22Rv1 (cell line): ENCODE measurements around the gene TBC1D22A.

Source experiments
- ZFX ChIP-seq: fragments of 450-650 bp; IDR thresholded peaks from 2 replicates; pipeline ENCODE4 v1.6.1; 2017; ENCODE audit warnings: antibody characterized with exemption, borderline replicate concordance
- TF ChIP-seq, protein P1 (sequence below): fragments of 450-650 bp; IDR thresholded peaks from 2 replicates; pipeline ENCODE4 v1.5.1; 2017; ENCODE audit warnings: mild to moderate bottlenecking

DNA sequence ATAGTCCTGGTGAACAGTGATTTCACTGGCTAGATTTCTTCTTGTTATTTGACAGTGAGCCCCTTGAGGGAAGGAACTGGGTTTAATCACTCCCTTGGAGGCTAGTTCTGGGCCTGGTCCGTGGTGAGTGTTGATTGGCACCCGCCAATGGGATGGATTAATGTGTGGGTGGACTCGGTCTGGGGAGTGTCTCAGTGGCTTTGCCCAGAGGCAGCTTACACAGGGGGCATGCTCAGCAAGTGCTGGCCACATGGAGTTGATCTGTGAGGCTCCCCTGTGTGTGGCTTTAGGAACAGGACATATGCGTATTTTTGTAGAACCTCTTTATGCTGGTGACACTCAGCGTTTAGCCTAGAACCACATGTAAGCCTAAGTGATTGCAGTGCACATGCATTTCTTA, 106.9 kb downstream of the TBC1D22A start:
- TF ChIP-seq, protein P1, sequence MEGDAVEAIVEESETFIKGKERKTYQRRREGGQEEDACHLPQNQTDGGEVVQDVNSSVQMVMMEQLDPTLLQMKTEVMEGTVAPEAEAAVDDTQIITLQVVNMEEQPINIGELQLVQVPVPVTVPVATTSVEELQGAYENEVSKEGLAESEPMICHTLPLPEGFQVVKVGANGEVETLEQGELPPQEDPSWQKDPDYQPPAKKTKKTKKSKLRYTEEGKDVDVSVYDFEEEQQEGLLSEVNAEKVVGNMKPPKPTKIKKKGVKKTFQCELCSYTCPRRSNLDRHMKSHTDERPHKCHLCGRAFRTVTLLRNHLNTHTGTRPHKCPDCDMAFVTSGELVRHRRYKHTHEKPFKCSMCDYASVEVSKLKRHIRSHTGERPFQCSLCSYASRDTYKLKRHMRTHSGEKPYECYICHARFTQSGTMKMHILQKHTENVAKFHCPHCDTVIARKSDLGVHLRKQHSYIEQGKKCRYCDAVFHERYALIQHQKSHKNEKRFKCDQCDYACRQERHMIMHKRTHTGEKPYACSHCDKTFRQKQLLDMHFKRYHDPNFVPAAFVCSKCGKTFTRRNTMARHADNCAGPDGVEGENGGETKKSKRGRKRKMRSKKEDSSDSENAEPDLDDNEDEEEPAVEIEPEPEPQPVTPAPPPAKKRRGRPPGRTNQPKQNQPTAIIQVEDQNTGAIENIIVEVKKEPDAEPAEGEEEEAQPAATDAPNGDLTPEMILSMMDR = no peak
- no peak for TF ChIP-seq ZFX
